Measurements from ENCODE around the gene PLEKHA4.
A peak's percentile ranks its signal among the peaks of the same experiment; 100 is the strongest.
"Not testable (repeated sequence)": the region's sequence is repeated elsewhere in the genome, so short reads cannot be mapped to it uniquely, and the experiment has no call there.

PLEKHA4 gene

GRCh38 chr19:48883726-48884125 lies 15.3 kb upstream of the PLEKHA4 start:
- no peak for DNase-seq

GRCh38 chr19:48881741-48882657 lies 13.6 kb upstream of the PLEKHA4 start:
- no peak for DNase-seq

- DNase-seq: not testable (repeated sequence)
Measured at GRCh38 chr19:48879696-48880095, 11.3 kb upstream of the PLEKHA4 start.

- DNase-seq: no peak
Measured at GRCh38 chr19:48879025-48879637, 10.7 kb upstream of the PLEKHA4 start.

- DNase-seq: no peak
Measured at GRCh38 chr19:48878196-48879024, 10.0 kb upstream of the PLEKHA4 start.

GRCh38 chr19:48877855-48878195 lies 9.4 kb upstream of the PLEKHA4 start:
- no peak for DNase-seq

GRCh38 chr19:48876043-48876981 lies 7.9 kb upstream of the PLEKHA4 start:
- DNase-seq: not testable (repeated sequence)

- peak; percentile 79 for DNase-seq
Measured at GRCh38 chr19:48874303-48875135, 6.1 kb upstream of the PLEKHA4 start.

- no peak for DNase-seq
Measured at GRCh38 chr19:48873476-48874302, 5.3 kb upstream of the PLEKHA4 start.

- DNase-seq: peak; percentile 93
Measured at GRCh38 chr19:48872884-48873475, 4.6 kb upstream of the PLEKHA4 start.

GRCh38 chr19:48872182-48872883 lies 3.9 kb upstream of the PLEKHA4 start, which contains the start of gene PPP1R15A:
PPP1R15A (plus strand) TSS chr19:48872421; CDS start chr19:48873234, 813 bp downstream.
- DNase-seq: peak; percentile 97

- DNase-seq: not testable (repeated sequence)
Measured at GRCh38 chr19:48871471-48872181, 3.2 kb upstream of the PLEKHA4 start.

GRCh38 chr19:48870048-48870447 lies 1.6 kb upstream of the PLEKHA4 start:
- no peak for DNase-seq

- DNase-seq: no peak
Measured at GRCh38 chr19:48867746-48868113, 687 bp downstream of the PLEKHA4 start.

- no peak for DNase-seq
Measured at GRCh38 chr19:48867123-48867745, 1.2 kb downstream of the PLEKHA4 start.

GRCh38 chr19:48866692-48867091 lies 1.7 kb downstream of the PLEKHA4 start:
- DNase-seq: no peak

GRCh38 chr19:48862827-48863226 lies 5.6 kb downstream of the PLEKHA4 start:
- DNase-seq: no peak

GRCh38 chr19:48861313-48861712 lies 7.1 kb downstream of the PLEKHA4 start:
- no peak for DNase-seq

All from fibroblast of upper back skin (primary cell).